BJ (cell line): ENCODE measurements around the gene CCDC154. TPM values are rescaled to one million over a fixed set of nuclear protein-coding genes. Genes with fewer than 3 reads are reported as not detected.

ENCODE experiments used
- CTCF ChIA-PET: fragments of 350-600 bp; formaldehyde crosslinking; extraction: SDS; loops from one replicate; lab custom pipeline; 2021; ENCODE audit warnings: antibody characterized with exemption, inconsistent platforms; lab: Yijun Ruan, JAX
- POLR2A ChIA-PET: fragments of 300-600 bp; sonication (Branson Sonifier 250); formaldehyde crosslinking; extraction: SDS; loops from one replicate; lab custom pipeline; 2021; ENCODE audit warnings: antibody characterized with exemption; lab: Charles Lee
- DNase-seq: peaks from one replicate; pipeline ENCODE4 v3.0.0-alpha.2; 2011; ENCODE audit warnings: low read depth
- H3K27me3 ChIP-seq: 2 replicates; pipeline ENCODE4 v1.6.0; 2011; ENCODE audit warnings: low read length; ENCODE audit not compliant: control insufficient read depth, insufficient read depth
- H3K36me3 ChIP-seq: 2 replicates; pipeline ENCODE4 v1.5.1; 2011; ENCODE audit warnings: low read length; ENCODE audit not compliant: control insufficient read depth, insufficient read depth
- H3K4me3 ChIP-seq: 2 replicates; pipeline ENCODE4 v1.5.1; 2011; ENCODE audit warnings: low read depth, mild to moderate bottlenecking, control low read depth, low read length
- CTCF ChIP-seq: IDR thresholded peaks from 2 replicates; pipeline ENCODE4 v1.5.1; 2011; ENCODE audit warnings: low read depth, mild to moderate bottlenecking, control low read depth, inconsistent platforms, low read length, moderate library complexity; ENCODE audit not compliant: insufficient read depth
- polyA plus RNA-seq: library from polyadenylated mRNA; depleted of rRNA; stranded (reverse); fragments of >200 nt; gene quantifications from 2 replicates; pipeline ENCODE4 v1.2.3, GENCODE V29; 2011

The CCDC154 gene
- polyA plus RNA-seq, 1 experiment, result 0.04 TPM

- ChIA-PET POLR2A (interaction anchor here (0.6 kb wide), 1 partner anchor 20 kb away, joined by 3 read pairs; no protein-coding TSS in a partner anchor), CTCF (no interaction called here)
- H3K36me3 ChIP-seq, result no peaks in the 10 kb centered on the region
- no peaks in the 10 kb centered on the region for H3K27me3 ChIP-seq
- DNase-seq, result no peak
- H3K4me3 ChIP-seq, result no peak overlapping the region
- no peak for TF ChIP-seq CTCF
Measured at GRCh38 chr16:1432388-1433262, 11.7 kb downstream of the CCDC154 start.

GRCh38 chr16:1431497-1432270 lies 12.7 kb downstream of the CCDC154 start:
- Histone ChIP-seq H3K27me3 (no peaks in the 10 kb centered on the region), H3K4me3 (no peak overlapping the region), H3K36me3 (no peaks in the 10 kb centered on the region)
- CTCF ChIA-PET, result no interaction called here
- DNase-seq, result no peak
- no peak for TF ChIP-seq CTCF
- POLR2A ChIA-PET, result no interaction called here

GRCh38 chr16:1430759-1431496 lies 13.4 kb downstream of the CCDC154 start, which contains the start of gene PERCC1:
Gene PERCC1, plus strand, starts transcription at chr16:1431078. Its CDS starts 1,516 bp downstream, at chr16:1432594.
- no peaks in the 10 kb centered on the region for H3K36me3 ChIP-seq
- no peak for DNase-seq
- POLR2A ChIA-PET, result no interaction called here
- no peak within 1 kb of the TSS for H3K4me3 ChIP-seq
- no peak for TF ChIP-seq CTCF
- CTCF ChIA-PET, result no interaction called here
- H3K27me3 ChIP-seq, result no peaks in the 10 kb centered on the region

GRCh38 chr16:1430214-1430758 lies 14.1 kb downstream of the CCDC154 start:
- no peak for TF ChIP-seq CTCF
- ChIA-PET POLR2A (no interaction called here), CTCF (no interaction called here)
- H3K36me3 ChIP-seq, result no peaks in the 10 kb centered on the region
- no peaks in the 10 kb centered on the region for H3K27me3 ChIP-seq
- no peak overlapping the region for H3K4me3 ChIP-seq
- DNase-seq, result no peak
